Immature natural killer cell (primary cell): ENCODE results near the gene TMEM18. TPM values are rescaled to one million over a fixed set of nuclear protein-coding genes. Genes with fewer than 3 reads are reported as not detected.
"Not testable (repeated sequence)": the region's sequence is repeated elsewhere in the genome, so short reads cannot be mapped to it uniquely, and the experiment has no call there.

ENCODE experiments used
- DNase-seq, 3 donors: peaks; one replicate each; pipeline ENCODE4 v3.0.0; 2022; ENCODE audit warnings: mixed read lengths in 1 of 3
- H3K27ac Mint-ChIP-seq, 6 donors: one replicate each; pipeline ENCODE4 v1.8.0; 2020; ENCODE audit warnings: mixed read lengths in 6 of 6, mild to moderate bottlenecking in 5 of 6, inconsistent platforms in 4 of 6, moderate library complexity in 3 of 6
- H3K27me3 Mint-ChIP-seq, 3 donors: one replicate each; pipeline ENCODE4 v1.8.0; 2020 to 2021; ENCODE audit warnings: low read depth in 3 of 3, mild to moderate bottlenecking in 3 of 3, mixed read lengths in 3 of 3, moderate library complexity in 3 of 3, inconsistent platforms in 1 of 3
- H3K36me3 Mint-ChIP-seq, 3 donors: one replicate each; pipeline ENCODE4 v1.8.0; 2020; ENCODE audit warnings: mixed read lengths in 3 of 3, inconsistent platforms in 2 of 3, mild to moderate bottlenecking in 2 of 3
- H3K4me1 Mint-ChIP-seq, 2 donors: one replicate each; pipeline ENCODE4 v1.8.0; 2020; ENCODE audit warnings: inconsistent platforms in 2 of 2, mild to moderate bottlenecking in 2 of 2, mixed read lengths in 2 of 2, moderate library complexity in 1 of 2
- H3K4me3 Mint-ChIP-seq, 5 donors: one replicate each; pipeline ENCODE4 v1.8.0; 2020; ENCODE audit warnings: mild to moderate bottlenecking in 5 of 5, mixed read lengths in 5 of 5, inconsistent platforms in 3 of 5, moderate library complexity in 3 of 5
- H3K9me3 Mint-ChIP-seq, 6 donors: one replicate each; pipeline ENCODE4 v1.8.0; 2020; ENCODE audit warnings: mild to moderate bottlenecking in 6 of 6, mixed read lengths in 6 of 6, inconsistent platforms in 4 of 6, moderate library complexity in 3 of 6
- polyA plus RNA-seq, 3 donors: library from polyadenylated mRNA; unstranded; fragments of 300-500 nt; fragmentation: Illumina TruSeq; gene quantifications; one replicate each; pipeline ENCODE4 v1.2.3, GENCODE V29; 2021

Gene TMEM18
- polyA plus RNA-seq, 3 donors from 2014 or later: 22.0 to 38.5 (median 37.1) TPM

DNA sequence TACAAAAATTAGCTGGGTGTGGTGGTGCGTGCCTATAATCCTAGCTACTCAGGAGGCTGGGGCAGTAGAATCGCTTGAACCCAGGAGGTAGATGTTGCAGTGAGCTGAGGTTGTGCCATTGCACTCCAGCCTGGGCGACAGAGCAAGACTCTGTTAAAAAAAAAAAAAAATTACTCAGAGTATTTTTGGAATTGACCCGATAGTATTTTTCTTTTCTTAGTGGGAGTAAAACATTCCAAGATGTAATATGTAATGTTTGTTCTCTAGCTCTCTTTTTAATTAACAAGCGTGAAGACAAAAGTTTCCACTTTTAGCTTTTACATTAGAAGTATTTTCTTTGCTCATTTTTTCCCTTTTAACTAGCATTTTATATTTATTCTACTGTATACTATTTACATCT lies 12.0 kb upstream of the TMEM18 start:
- H3K4me1 Mint-ChIP-seq: peaks cover 4 to 13% of the 10 kb centered on the region in 2 donors
- H3K27ac Mint-ChIP-seq: no peak overlapping the region
- H3K4me3 Mint-ChIP-seq: no peak overlapping the region
- no peak for DNase-seq
- peaks cover 9 to 15% (median 12%) of the 10 kb centered on the region in 3 donors for H3K36me3 Mint-ChIP-seq
- H3K9me3 Mint-ChIP-seq: peaks cover 0 to 24% (median 20%) of the 10 kb centered on the region in 6 donors
- H3K27me3 Mint-ChIP-seq: peaks cover 6 to 20% (median 14%) of the 10 kb centered on the region in 3 donors

DNA sequence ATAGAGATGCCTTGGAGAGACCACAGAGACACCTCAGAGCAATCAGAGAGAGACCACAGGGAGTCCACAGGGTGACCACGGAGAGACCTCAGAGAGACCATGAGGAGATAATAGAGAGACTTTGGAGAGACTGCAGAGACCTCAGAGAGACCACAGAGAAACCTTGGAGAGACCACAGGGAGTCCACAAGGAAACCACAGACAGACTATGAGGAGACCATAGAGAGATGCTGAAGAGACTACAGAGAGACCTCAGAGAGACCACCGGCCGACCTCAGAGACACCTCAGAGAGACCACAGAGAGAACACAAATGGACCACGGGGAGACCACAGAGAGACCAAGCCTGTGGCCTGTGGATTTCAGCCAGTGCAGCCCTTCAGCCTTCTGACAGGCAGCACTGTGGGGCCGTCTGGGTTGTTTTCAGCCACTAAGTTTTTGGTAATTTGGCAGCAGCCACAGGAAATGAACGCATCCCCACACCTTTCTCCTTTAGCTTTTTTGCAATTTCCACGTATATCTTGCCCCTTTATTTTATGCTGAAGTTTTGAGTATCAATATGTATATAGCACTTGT lies 11.4 kb upstream of the TMEM18 start:
- no peak for DNase-seq
- Mint-ChIP-seq H3K27me3 (peaks cover 5 to 17% (median 16%) of the 10 kb centered on the region in 3 donors), H3K36me3 (peaks cover 9 to 20% (median 17%) of the 10 kb centered on the region in 3 donors), H3K4me3 (no peak overlapping the region), H3K4me1 (peaks cover 4 to 13% of the 10 kb centered on the region in 2 donors), H3K9me3 (peaks cover 4 to 28% (median 23%) of the 10 kb centered on the region in 6 donors), H3K27ac (no peak overlapping the region)

- Mint-ChIP-seq H3K36me3 (peaks cover 19 to 45% (median 28%) of the 10 kb centered on the region in 3 donors), H3K4me3 (no peak overlapping the region), H3K27ac (no peak overlapping the region), H3K9me3 (peaks cover 4 to 28% (median 23%) of the 10 kb centered on the region in 6 donors), H3K4me1 (peaks cover 4 to 13% of the 10 kb centered on the region in 2 donors), H3K27me3 (peaks cover 5 to 19% (median 14%) of the 10 kb centered on the region in 3 donors)
- no peak for DNase-seq
Observed at GRCh38 chr2:685421-685820, 8.2 kb upstream of the TMEM18 start.

GRCh38 chr2:684913-685312 lies 7.7 kb upstream of the TMEM18 start:
- peaks cover 4 to 13% of the 10 kb centered on the region in 2 donors for H3K4me1 Mint-ChIP-seq
- H3K9me3 Mint-ChIP-seq: peaks cover 4 to 28% (median 23%) of the 10 kb centered on the region in 6 donors
- H3K27me3 Mint-ChIP-seq: peaks cover 5 to 19% (median 10%) of the 10 kb centered on the region in 3 donors
- peaks cover 19 to 45% (median 28%) of the 10 kb centered on the region in 3 donors for H3K36me3 Mint-ChIP-seq
- not testable (repeated sequence) for H3K27ac Mint-ChIP-seq, DNase-seq, H3K4me3 Mint-ChIP-seq

DNA sequence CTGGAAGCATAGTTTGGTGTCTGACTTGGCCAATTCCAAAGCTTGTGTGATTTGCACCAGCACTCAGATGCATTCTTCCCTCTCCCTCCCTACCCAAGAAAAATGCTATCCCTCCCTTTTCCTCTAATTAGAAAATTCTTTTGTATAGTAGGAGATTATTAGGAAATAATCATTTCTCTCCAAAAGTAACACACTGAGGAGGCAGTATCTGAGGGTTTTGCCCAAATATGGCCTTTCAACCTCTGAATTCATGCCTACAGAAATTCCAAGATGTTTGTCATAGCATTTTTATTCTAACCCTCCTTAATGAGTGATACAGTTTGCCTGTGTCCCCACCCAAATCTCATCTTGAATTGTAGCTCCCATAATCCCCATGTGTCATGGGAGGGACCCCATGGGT lies 5.0 kb upstream of the TMEM18 start:
- peaks cover 4 to 28% (median 23%) of the 10 kb centered on the region in 6 donors for H3K9me3 Mint-ChIP-seq
- peaks cover 14 to 18% of the 10 kb centered on the region in 2 donors for H3K4me1 Mint-ChIP-seq
- no peak overlapping the region for H3K27ac Mint-ChIP-seq
- peaks cover 19 to 45% (median 28%) of the 10 kb centered on the region in 3 donors for H3K36me3 Mint-ChIP-seq
- H3K27me3 Mint-ChIP-seq: peaks cover 11 to 16% (median 14%) of the 10 kb centered on the region in 3 donors
- H3K4me3 Mint-ChIP-seq: no peak overlapping the region
- no peak for DNase-seq

GRCh38 chr2:681312-681711 lies 4.1 kb upstream of the TMEM18 start:
- H3K9me3 Mint-ChIP-seq: peaks cover 4 to 24% (median 19%) of the 10 kb centered on the region in 6 donors
- peaks cover 17 to 21% (median 21%) of the 10 kb centered on the region in 3 donors for H3K27me3 Mint-ChIP-seq
- H3K36me3 Mint-ChIP-seq: peaks cover 19 to 45% (median 22%) of the 10 kb centered on the region in 3 donors
- H3K27ac Mint-ChIP-seq: no peak overlapping the region
- DNase-seq: no peak
- H3K4me3 Mint-ChIP-seq: no peak overlapping the region
- H3K4me1 Mint-ChIP-seq: peaks cover 18 to 23% of the 10 kb centered on the region in 2 donors

- Mint-ChIP-seq H3K4me3 (peak overlapping the region in 2 of 5 donors; percentile 1 to 18), H3K9me3 (peaks cover 4 to 20% (median 17%) of the 10 kb centered on the region in 6 donors), H3K27me3 (peaks cover 17 to 21% (median 21%) of the 10 kb centered on the region in 3 donors), H3K27ac (no peak overlapping the region), H3K4me1 (peaks cover 26 to 31% of the 10 kb centered on the region in 2 donors), H3K36me3 (peaks cover 19 to 45% (median 22%) of the 10 kb centered on the region in 3 donors)
- DNase-seq: no peak
Observed at GRCh38 chr2:680496-680895, 3.3 kb upstream of the TMEM18 start.

DNA sequence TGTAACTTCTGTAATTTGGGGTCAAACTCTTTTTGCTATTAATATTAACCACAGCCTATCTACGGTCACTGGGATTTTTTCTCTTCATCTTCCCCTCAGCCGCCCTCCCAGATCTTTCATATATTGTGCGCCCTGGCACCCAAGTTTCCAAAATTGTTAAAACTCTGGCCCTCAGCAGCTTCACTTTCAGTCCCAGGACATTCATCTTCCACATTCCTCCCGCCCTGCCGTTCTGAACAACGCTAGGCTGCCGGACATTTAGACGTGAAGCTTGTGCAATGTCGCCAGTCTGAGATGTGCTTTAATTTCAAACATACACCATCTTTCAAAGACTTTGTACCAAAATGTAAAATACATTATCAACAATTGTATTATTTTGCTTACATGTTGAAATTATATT lies 1.8 kb upstream of the TMEM18 start:
- Mint-ChIP-seq H3K4me3 (peak overlapping the region; percentile 69 to 99 (median 95)), H3K9me3 (peaks cover 0 to 6% (median 3%) of the 10 kb centered on the region in 6 donors), H3K27me3 (peaks cover 13 to 15% (median 15%) of the 10 kb centered on the region in 3 donors), H3K4me1 (peaks cover 39 to 47% of the 10 kb centered on the region in 2 donors), H3K36me3 (peaks cover 15 to 32% (median 17%) of the 10 kb centered on the region in 3 donors), H3K27ac (peak overlapping the region; percentile 46 to 99 (median 81))
- no peak for DNase-seq

GRCh38 chr2:677959-678550 lies 849 bp upstream of the TMEM18 start:
- Mint-ChIP-seq H3K4me3 (peak overlapping the region; percentile 90 to 99 (median 98)), H3K27me3 (peaks cover 12 to 15% (median 15%) of the 10 kb centered on the region in 3 donors), H3K36me3 (peaks cover 11 to 23% (median 15%) of the 10 kb centered on the region in 3 donors), H3K9me3 (peaks cover 0 to 1% (median 0%) of the 10 kb centered on the region in 6 donors), H3K27ac (peak overlapping the region; percentile 94 to 99 (median 97)), H3K4me1 (peaks cover 39 to 50% of the 10 kb centered on the region in 2 donors)
- DNase-seq: no peak

DNA sequence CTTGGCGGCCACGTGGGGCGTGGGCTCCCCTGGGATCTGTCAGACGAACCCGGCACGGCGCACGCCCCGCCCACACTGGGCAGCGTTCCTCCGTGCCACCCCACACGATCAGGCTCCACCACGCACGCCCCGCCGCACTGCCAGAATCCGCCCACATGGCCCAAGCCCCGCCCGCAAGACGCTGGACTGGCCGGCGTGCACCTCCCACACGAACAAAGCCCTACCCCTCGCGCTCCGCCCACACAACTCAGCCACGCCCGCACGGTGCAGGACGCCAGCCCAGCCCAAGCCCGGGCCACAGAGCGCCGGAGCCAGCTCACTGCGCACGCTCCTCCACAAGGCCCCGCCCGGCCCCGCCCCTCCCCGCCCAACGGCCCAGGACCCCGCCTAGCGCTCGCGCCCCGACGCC lies 555 bp downstream of the TMEM18 start:
- H3K36me3 Mint-ChIP-seq: peaks cover 6 to 12% (median 9%) of the 10 kb centered on the region in 3 donors
- H3K9me3 Mint-ChIP-seq: no peaks in the 10 kb centered on the region
- peak; percentile 97 to 99 (median 98) for DNase-seq
- H3K27ac Mint-ChIP-seq: peak overlapping the region; percentile 70 to 95 (median 87)
- peaks cover 10 to 15% (median 15%) of the 10 kb centered on the region in 3 donors for H3K27me3 Mint-ChIP-seq
- H3K4me1 Mint-ChIP-seq: peaks cover 39 to 50% of the 10 kb centered on the region in 2 donors
- H3K4me3 Mint-ChIP-seq: peak overlapping the region; percentile 85 to 92 (median 89)

GRCh38 chr2:675982-676646 lies 1.1 kb downstream of the TMEM18 start:
- peak overlapping the region; percentile 70 to 95 (median 87) for H3K27ac Mint-ChIP-seq
- H3K9me3 Mint-ChIP-seq: no peaks in the 10 kb centered on the region
- peaks cover 6 to 7% (median 7%) of the 10 kb centered on the region in 3 donors for H3K36me3 Mint-ChIP-seq
- H3K27me3 Mint-ChIP-seq: peaks cover 9 to 15% (median 15%) of the 10 kb centered on the region in 3 donors
- peaks cover 39 to 50% of the 10 kb centered on the region in 2 donors for H3K4me1 Mint-ChIP-seq
- DNase-seq: no peak
- peak overlapping the region; percentile 85 to 92 (median 89) for H3K4me3 Mint-ChIP-seq

- Mint-ChIP-seq H3K4me1 (peaks cover 39 to 50% of the 10 kb centered on the region in 2 donors), H3K9me3 (no peaks in the 10 kb centered on the region), H3K27me3 (peaks cover 9 to 15% (median 15%) of the 10 kb centered on the region in 3 donors), H3K27ac (no peak overlapping the region), H3K36me3 (peaks cover under 1 to 9% (median 6%) of the 10 kb centered on the region in 3 donors), H3K4me3 (peak overlapping the region; percentile 17 to 92 (median 87))
- no peak for DNase-seq
Observed at GRCh38 chr2:675460-675859, 1.7 kb downstream of the TMEM18 start.

- peaks cover 39 to 50% of the 10 kb centered on the region in 2 donors for H3K4me1 Mint-ChIP-seq
- H3K27ac Mint-ChIP-seq: peak overlapping the region in 4 of 6 donors; percentile 2 to 55 (median 32)
- peaks cover 9 to 15% (median 15%) of the 10 kb centered on the region in 3 donors for H3K27me3 Mint-ChIP-seq
- peak overlapping the region in 1 of 5 donors; percentile 29 for H3K4me3 Mint-ChIP-seq
- H3K9me3 Mint-ChIP-seq: no peaks in the 10 kb centered on the region
- peaks cover 2 to 9% (median 6%) of the 10 kb centered on the region in 3 donors for H3K36me3 Mint-ChIP-seq
- DNase-seq: no peak
Observed at GRCh38 chr2:675051-675450, 2.2 kb downstream of the TMEM18 start.
